ENCODE data around the gene GRIP1.
"Not testable (repeated sequence)": the region's sequence is repeated elsewhere in the genome, so short reads cannot be mapped to it uniquely, and the experiment has no call there.

The GRIP1 gene

GRCh38 chr12:66320996-66321395, 357.9 kb downstream of the GRIP1 start:
- no peak for DNase-seq (ENCODE audit: low read depth)

- DNase-seq (ENCODE audit: low read depth) = no peak
Measured at GRCh38 chr12:66319266-66319954, 359.5 kb downstream of the GRIP1 start.

GRCh38 chr12:66314278-66314677, 364.6 kb downstream of the GRIP1 start:
- DNase-seq (ENCODE audit: low read depth) = no peak

DNA sequence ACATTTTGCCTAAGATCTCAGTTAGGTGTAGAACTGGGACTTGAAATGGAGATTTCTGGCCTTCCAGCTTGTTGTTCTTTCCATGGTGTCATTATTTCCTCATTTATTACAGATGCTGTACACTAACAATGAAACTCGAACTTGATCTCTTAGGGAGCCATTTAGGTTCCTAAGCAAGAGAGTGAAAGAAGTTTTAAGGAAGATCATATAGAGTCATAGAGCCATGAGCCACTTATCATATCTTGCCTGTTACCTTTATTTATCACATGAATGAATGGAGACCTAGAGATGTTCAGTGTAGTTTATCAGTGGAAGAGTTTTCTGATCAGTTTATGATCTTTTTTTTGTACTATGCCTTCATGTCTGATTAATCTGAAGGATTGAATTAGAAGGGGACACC, 366.7 kb downstream of the GRIP1 start:
- DNase-seq (ENCODE audit: low read depth) = no peak

- no peak for DNase-seq (ENCODE audit: low read depth)
Measured at GRCh38 chr12:66309606-66310005, 369.3 kb downstream of the GRIP1 start.

DNA sequence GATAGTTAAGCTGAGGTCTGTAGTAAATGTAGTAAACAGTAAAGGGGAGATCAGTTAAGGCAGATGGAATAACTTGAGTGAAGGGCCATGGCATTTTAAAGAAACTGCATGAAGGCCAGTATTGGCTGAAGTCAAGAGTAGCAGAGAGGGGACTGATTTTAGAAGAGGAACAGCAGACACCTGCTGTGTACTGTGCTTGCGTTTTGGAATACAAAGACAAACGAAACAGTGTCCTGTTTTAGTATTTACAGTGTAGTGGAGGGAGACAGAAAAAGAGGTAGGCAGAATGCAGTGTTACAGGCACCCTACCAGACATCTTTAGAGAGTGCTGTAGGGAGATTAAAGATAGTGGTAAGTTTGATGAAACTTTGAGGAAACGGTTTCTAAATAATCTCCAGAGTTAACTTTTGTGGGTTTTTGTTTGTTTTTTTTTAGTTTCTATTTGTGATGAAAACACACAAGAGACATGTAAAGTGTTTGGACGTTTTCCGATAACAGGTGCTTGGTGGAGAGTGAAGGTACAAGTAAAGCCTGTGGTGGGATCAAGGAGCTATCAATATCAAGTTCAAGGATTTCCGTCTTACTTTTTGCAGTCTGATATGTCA, 374.5 kb downstream of the GRIP1 start:
- no peak for DNase-seq (ENCODE audit: low read depth)

DNA sequence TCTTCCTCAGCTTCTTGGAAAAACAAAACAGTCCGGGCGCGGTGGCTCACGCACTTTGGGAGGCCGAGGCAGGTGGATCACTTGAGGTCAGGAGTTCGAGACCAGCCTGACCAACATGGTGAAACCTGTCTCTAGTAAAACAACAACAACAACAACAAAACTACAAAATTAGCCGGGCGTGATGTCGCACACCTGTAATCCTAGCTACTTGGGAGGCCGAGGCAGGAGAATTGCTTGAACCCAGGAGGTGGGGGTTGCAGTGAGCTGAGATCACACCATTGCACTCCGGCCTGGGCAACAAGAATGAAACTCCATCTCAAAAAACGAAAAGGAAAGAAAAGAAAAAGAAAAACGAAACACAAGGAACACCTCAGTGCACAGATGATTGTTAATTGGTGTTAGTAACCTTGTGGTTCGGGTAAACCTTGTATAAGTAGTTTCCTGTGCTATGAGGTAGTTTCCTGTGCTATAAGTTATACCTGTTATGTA, 375.5 kb downstream of the GRIP1 start:
- DNase-seq (ENCODE audit: low read depth) = not testable (repeated sequence)

DNA sequence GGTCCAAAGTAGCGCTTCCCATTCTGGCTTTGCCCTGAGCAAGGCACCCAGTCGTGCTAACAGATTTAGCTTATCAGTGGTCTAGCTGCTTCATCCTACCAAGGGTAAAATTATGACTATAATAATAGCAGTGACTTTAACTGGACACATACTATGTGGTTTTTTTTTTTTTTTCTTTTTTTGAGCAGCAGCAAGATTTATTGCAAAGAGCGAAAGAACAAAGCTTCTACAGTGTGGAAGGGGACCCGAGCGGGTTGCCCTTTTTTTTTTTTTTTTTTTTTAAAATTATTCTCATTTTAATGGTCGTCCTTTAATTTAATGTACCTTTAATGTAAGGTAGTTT, 376.1 kb downstream of the GRIP1 start:
- DNase-seq (ENCODE audit: low read depth) = no peak

DNA sequence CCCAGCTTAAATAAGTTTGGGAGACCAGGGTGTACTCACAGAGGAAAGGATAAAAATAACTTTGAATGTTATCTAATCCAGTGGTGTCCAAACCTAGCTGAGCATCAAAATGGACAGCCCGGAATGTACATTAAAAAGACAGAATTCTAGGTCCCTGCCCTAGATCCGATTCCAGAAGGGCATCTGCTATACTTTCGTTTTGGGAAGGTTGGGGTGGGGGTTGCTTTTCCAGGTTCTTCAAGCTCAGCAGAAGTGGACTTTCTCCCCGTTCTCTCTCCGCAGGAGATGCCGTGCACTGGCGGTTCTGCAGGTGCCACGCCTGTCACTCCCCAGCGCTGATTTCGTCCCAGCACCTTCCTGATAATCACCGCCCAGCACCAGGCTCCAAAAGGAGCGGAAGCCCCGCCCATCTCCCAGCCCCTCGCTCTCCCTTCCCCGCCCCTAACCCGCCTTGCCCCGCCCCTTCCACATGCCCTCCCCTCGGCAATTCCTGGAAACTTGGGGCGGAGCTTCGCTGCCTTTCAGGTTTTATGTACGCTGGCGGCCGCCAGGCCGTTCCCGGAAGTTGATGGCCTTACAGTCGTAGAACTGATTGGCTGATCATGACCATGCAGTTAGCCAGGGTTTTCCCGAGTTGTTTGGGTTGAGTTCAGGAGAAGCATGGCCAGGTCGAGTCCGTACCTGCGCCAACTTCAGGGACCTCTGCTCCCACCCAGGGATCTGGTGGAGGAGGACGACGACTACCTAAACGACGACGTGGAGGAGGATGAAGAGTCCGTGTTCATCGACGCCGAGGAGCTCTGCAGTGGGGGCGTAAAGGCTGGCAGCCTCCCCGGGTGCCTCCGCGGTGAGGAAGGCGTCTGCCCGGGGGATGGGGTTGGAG, 376.7 kb downstream of the GRIP1 start, which contains the start of gene HELB:
Gene HELB, plus strand, starts transcription at position 550 of the 883 bp plus-strand sequence. Its CDS starts 111 bp downstream, at position 661.
- peak; percentile 95 for DNase-seq (ENCODE audit: low read depth)

GRCh38 chr12:66297923-66298322, 381.0 kb downstream of the GRIP1 start:
- DNase-seq (ENCODE audit: low read depth) = no peak

Data from fibroblast of gingiva (primary cell).